Trophoblast cell (in vitro differentiated cells and primary cell): ENCODE measurements around the gene ZFY.
A peak's percentile ranks its signal among the peaks of the same experiment; 100 is the strongest.

ENCODE experiments used
- DNase-seq, 2 donors: peaks; one replicate each; pipeline ENCODE4 v3.0.0-alpha.2; 2016
- H2AFZ ChIP-seq: 2 replicates; pipeline ENCODE4 v1.6.1; 2013; ENCODE audit warnings: low read length, moderate library complexity, mild to moderate bottlenecking; ENCODE audit not compliant: insufficient read depth, poor library complexity
- H2AK5ac ChIP-seq: 2 replicates; pipeline ENCODE4 v1.6.1; 2013; ENCODE audit warnings: mild to moderate bottlenecking, low read length
- H2BK120ac ChIP-seq: 2 replicates; pipeline ENCODE4 v1.6.1; 2013; ENCODE audit warnings: low read length, mild to moderate bottlenecking, moderate library complexity; ENCODE audit not compliant: insufficient read depth, poor library complexity
- H2BK12ac ChIP-seq: 2 replicates; pipeline ENCODE4 v1.6.1; 2013; ENCODE audit warnings: mild to moderate bottlenecking, low read length, moderate library complexity
- H2BK5ac ChIP-seq: 2 replicates; pipeline ENCODE4 v1.6.1; 2013; ENCODE audit warnings: low read length, low read depth, moderate library complexity, mild to moderate bottlenecking; ENCODE audit not compliant: poor library complexity
- H3K14ac ChIP-seq: 2 replicates; pipeline ENCODE4 v1.6.1; 2013; ENCODE audit warnings: mild to moderate bottlenecking, low read length
- H3K18ac ChIP-seq: 2 replicates; pipeline ENCODE4 v1.6.1; 2013; ENCODE audit warnings: mild to moderate bottlenecking, low read length
- H3K23ac ChIP-seq: 2 replicates; pipeline ENCODE4 v1.6.1; 2013; ENCODE audit warnings: low read length
- H3K27ac ChIP-seq: 2 replicates; pipeline ENCODE4 v1.5.1; 2013; ENCODE audit warnings: low read depth, mild to moderate bottlenecking, inconsistent platforms, low read length, moderate library complexity
- H3K27me3 ChIP-seq: 2 replicates; pipeline ENCODE4 v1.6.1; 2013; ENCODE audit warnings: inconsistent platforms, mild to moderate bottlenecking, low read length, moderate library complexity; ENCODE audit not compliant: insufficient read depth
- H3K36me3 ChIP-seq, 2 experiments: 1 replicate in 1 of 2; 2 replicates in 1 of 2; pipeline ENCODE4 v1.6.1; 2013; ENCODE audit warnings: low read length in 2 of 2, mild to moderate bottlenecking in 2 of 2, moderate library complexity in 1 of 2; ENCODE audit not compliant: insufficient read depth in 2 of 2, control insufficient read depth in 1 of 2
- H3K4ac ChIP-seq: 2 replicates; pipeline ENCODE4 v1.6.1; 2013; ENCODE audit warnings: low read depth, mild to moderate bottlenecking, low read length, moderate library complexity
- H3K4me1 ChIP-seq, 2 experiments: 1 replicate in 1 of 2; 2 replicates in 1 of 2; pipeline ENCODE4 v1.6.1; 2013; ENCODE audit warnings: low read length in 2 of 2, mild to moderate bottlenecking in 2 of 2, moderate library complexity in 1 of 2; ENCODE audit not compliant: insufficient read depth in 2 of 2, control insufficient read depth in 1 of 2
- H3K4me2 ChIP-seq: 2 replicates; pipeline ENCODE4 v1.6.1; 2013; ENCODE audit warnings: inconsistent platforms, mild to moderate bottlenecking, low read length, moderate library complexity
- H3K4me3 ChIP-seq: 2 replicates; pipeline ENCODE4 v1.5.1; 2013; ENCODE audit warnings: mild to moderate bottlenecking, low read depth, low read length, inconsistent platforms
- H3K79me1 ChIP-seq: one replicate; pipeline ENCODE4 v1.6.1; 2013; ENCODE audit warnings: low read length
- H3K79me2 ChIP-seq: 2 replicates; pipeline ENCODE4 v1.6.1; 2013; ENCODE audit warnings: low read length, mild to moderate bottlenecking; ENCODE audit not compliant: control insufficient read depth, insufficient read depth, poor library complexity
- H3K9ac ChIP-seq: 2 replicates; pipeline ENCODE4 v1.6.1; 2013; ENCODE audit warnings: mild to moderate bottlenecking, low read length
- H3K9me3 ChIP-seq: 2 replicates; pipeline ENCODE4 v1.6.1; 2013; ENCODE audit warnings: low read depth, mild to moderate bottlenecking, control low read depth, inconsistent platforms, low read length; ENCODE audit not compliant: insufficient read depth
- H4K12ac ChIP-seq: 2 replicates; pipeline ENCODE4 v1.6.1; 2013; ENCODE audit warnings: low read depth, mild to moderate bottlenecking, low read length, moderate library complexity
- H4K8ac ChIP-seq: 2 replicates; pipeline ENCODE4 v1.6.1; 2013; ENCODE audit warnings: low read depth, mild to moderate bottlenecking, low read length, moderate library complexity
- H4K91ac ChIP-seq: one replicate; pipeline ENCODE4 v1.6.1; 2013; ENCODE audit warnings: low read depth, mild to moderate bottlenecking, low read length, moderate library complexity
- WGBS: extraction: QIAGEN DNeasy Blood & Tissue Kit; methylation state at CpG from one replicate; pipeline ENCODE4 v1.1.7; 2013; ENCODE audit warnings: missing lambda C conversion rate; ENCODE audit not compliant: insufficient read length, insufficient coverage; ENCODE audit errors: extremely low coverage; 5-methylcytosine and 5-hydroxymethylcytosine counted together

The ZFY gene

GRCh38 chrY:2934078-2934477 lies 1.1 kb upstream of the ZFY start:
- no peak overlapping the region for H3K23ac ChIP-seq
- peaks cover 10% of the 10 kb centered on the region for H3K79me2 ChIP-seq
- no peak overlapping the region for H2AFZ ChIP-seq
- H2BK12ac ChIP-seq = no peak overlapping the region
- no peak overlapping the region for H3K14ac ChIP-seq
- no peak overlapping the region for H3K27ac ChIP-seq
- H3K79me1 ChIP-seq = peaks cover 15% of the 10 kb centered on the region
- no peak overlapping the region for H4K8ac ChIP-seq
- H3K27me3 ChIP-seq = no peaks in the 10 kb centered on the region
- no peak for DNase-seq
- H3K4me1 ChIP-seq = peaks cover 3 to 5% of the 10 kb centered on the region in 2 experiments
- no peak overlapping the region for H3K4ac ChIP-seq
- H2BK5ac ChIP-seq = no peak overlapping the region
- no peak overlapping the region for H3K18ac ChIP-seq
- no CpG with 5 or more reads among the region's 10 CpGs for WGBS
- H2AK5ac ChIP-seq = no peak overlapping the region
- H4K91ac ChIP-seq = no peak overlapping the region
- H3K36me3 ChIP-seq = no peaks in the 10 kb centered on the region
- H2BK120ac ChIP-seq = no peak overlapping the region
- no peaks in the 10 kb centered on the region for H3K9me3 ChIP-seq
- H4K12ac ChIP-seq = no peak overlapping the region
- no peak overlapping the region for H3K9ac ChIP-seq
- no peak overlapping the region for H3K4me3 ChIP-seq
- peak overlapping the region; percentile 23 for H3K4me2 ChIP-seq

GRCh38 chrY:2935716-2936435 lies 695 bp downstream of the ZFY start:
- peak overlapping the region; percentile 100 for H3K9ac ChIP-seq
- peak overlapping the region; percentile 99 for H3K14ac ChIP-seq
- H4K8ac ChIP-seq = peak overlapping the region; percentile 88
- peak in 1 of 2 donors; percentile 78 for DNase-seq
- H2BK120ac ChIP-seq = peak overlapping the region; percentile 90
- no peaks in the 10 kb centered on the region for H3K27me3 ChIP-seq
- H3K4me3 ChIP-seq = peak overlapping the region; percentile 92
- peak overlapping the region; percentile 88 for H2AK5ac ChIP-seq
- H4K12ac ChIP-seq = peak overlapping the region; percentile 91
- WGBS = no CpG with 5 or more reads among the region's 63 CpGs
- H4K91ac ChIP-seq = peak overlapping the region; percentile 96
- H3K27ac ChIP-seq = peak overlapping the region; percentile 100
- peak overlapping the region; percentile 79 for H2AFZ ChIP-seq
- peaks cover 15% of the 10 kb centered on the region for H3K79me1 ChIP-seq
- peak overlapping the region; percentile 86 for H3K4ac ChIP-seq
- peak overlapping the region; percentile 92 for H2BK5ac ChIP-seq
- H2BK12ac ChIP-seq = no peak overlapping the region
- H3K9me3 ChIP-seq = no peaks in the 10 kb centered on the region
- H3K23ac ChIP-seq = no peak overlapping the region
- peak overlapping the region; percentile 76 for H3K4me2 ChIP-seq
- peak overlapping the region; percentile 96 for H3K18ac ChIP-seq
- peaks cover 10% of the 10 kb centered on the region for H3K79me2 ChIP-seq
- peaks cover 3 to 5% of the 10 kb centered on the region in 2 experiments for H3K4me1 ChIP-seq
- H3K36me3 ChIP-seq = no peaks in the 10 kb centered on the region

GRCh38 chrY:2936436-2936750 lies 1.2 kb downstream of the ZFY start:
- Histone ChIP-seq H3K4me3 (no peak overlapping the region), H4K8ac (no peak overlapping the region), H3K4ac (no peak overlapping the region), H2BK120ac (no peak overlapping the region), H3K27ac (no peak overlapping the region), H3K79me1 (peaks cover 15% of the 10 kb centered on the region), H2AFZ (no peak overlapping the region), H3K79me2 (peaks cover 10% of the 10 kb centered on the region), H3K4me1 (peaks cover 3 to 5% of the 10 kb centered on the region in 2 experiments), H3K9ac (peak overlapping the region; percentile 46), H2BK12ac (no peak overlapping the region), H4K12ac (no peak overlapping the region), H2AK5ac (no peak overlapping the region), H3K14ac (no peak overlapping the region), H3K27me3 (no peaks in the 10 kb centered on the region), H4K91ac (no peak overlapping the region), H3K4me2 (peak overlapping the region; percentile 76), H3K9me3 (no peaks in the 10 kb centered on the region), H2BK5ac (no peak overlapping the region), H3K23ac (no peak overlapping the region), H3K36me3 (peaks cover 0 to under 1% of the 10 kb centered on the region in 2 experiments), H3K18ac (no peak overlapping the region)
- no peak for DNase-seq
- no CpG with 5 or more reads among the region's 6 CpGs for WGBS

GRCh38 chrY:2937149-2937548 lies 2.0 kb downstream of the ZFY start:
- H3K79me1 ChIP-seq = peaks cover 15% of the 10 kb centered on the region
- H3K9me3 ChIP-seq = no peaks in the 10 kb centered on the region
- no peak overlapping the region for H2AK5ac ChIP-seq
- H2BK12ac ChIP-seq = no peak overlapping the region
- no peak overlapping the region for H4K12ac ChIP-seq
- no peak for DNase-seq
- H3K18ac ChIP-seq = no peak overlapping the region
- H2BK120ac ChIP-seq = no peak overlapping the region
- H4K91ac ChIP-seq = no peak overlapping the region
- H2AFZ ChIP-seq = no peak overlapping the region
- H4K8ac ChIP-seq = no peak overlapping the region
- H3K4me3 ChIP-seq = no peak overlapping the region
- H2BK5ac ChIP-seq = no peak overlapping the region
- H3K4me2 ChIP-seq = peak overlapping the region; percentile 66
- H3K27me3 ChIP-seq = no peaks in the 10 kb centered on the region
- no peak overlapping the region for H3K9ac ChIP-seq
- no peak overlapping the region for H3K23ac ChIP-seq
- H3K27ac ChIP-seq = no peak overlapping the region
- H3K79me2 ChIP-seq = peaks cover 13% of the 10 kb centered on the region
- H3K4me1 ChIP-seq = peaks cover 3 to 5% of the 10 kb centered on the region in 2 experiments
- no CpG with 5 or more reads among the region's 19 CpGs for WGBS
- peak overlapping the region; percentile 69 for H3K4ac ChIP-seq
- peaks cover 0 to 2% of the 10 kb centered on the region in 2 experiments for H3K36me3 ChIP-seq
- H3K14ac ChIP-seq = no peak overlapping the region
